ENCODE data around the gene TECTA. TPM values are rescaled to one million over a fixed set of nuclear protein-coding genes. Genes with fewer than 3 reads are reported as not detected.

TECTA gene
- polyA plus RNA-seq, 1 donor from 2014 or later = 3.3 TPM

DNA sequence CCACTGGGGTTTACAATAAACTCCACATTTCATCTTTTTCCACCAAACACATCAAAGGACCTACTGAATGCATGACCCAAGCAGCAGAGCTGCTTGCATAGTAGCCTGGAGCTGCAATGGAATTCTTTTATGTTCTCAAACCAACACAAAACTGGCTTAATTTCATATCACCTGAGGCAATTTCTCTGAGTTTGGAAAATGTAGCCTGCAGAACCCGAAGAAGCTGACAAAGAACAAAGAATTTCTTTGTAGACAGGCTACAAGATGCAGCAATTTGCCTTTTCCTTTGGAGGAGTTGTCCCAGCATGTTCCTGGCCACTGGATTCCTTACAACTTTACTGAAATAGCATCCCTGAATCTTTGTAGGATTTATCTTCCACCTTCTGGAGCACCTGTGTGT is 5.5 kb upstream of the TECTA start:
- Histone ChIP-seq H3K36me3 (ENCODE audit: insufficient read depth, low read length) (no peaks in the 10 kb centered on the region), H3K27ac (ENCODE audit: low read length) (no peak overlapping the region), H3K9ac (ENCODE audit: low read length) (no peak overlapping the region), H3K9me2 (ENCODE audit: insufficient read depth, low read length) (no peaks in the 10 kb centered on the region), H3K4me3 (ENCODE audit: low read length) (no peak overlapping the region), H3K4me2 (ENCODE audit: low read length) (no peak overlapping the region), H4K20me1 (ENCODE audit: insufficient read depth) (no peaks in the 10 kb centered on the region), H3K9me3 (ENCODE audit: low read length) (no peaks in the 10 kb centered on the region), H3K27me3 (ENCODE audit: insufficient read depth, low read depth, low read length) (no peaks in the 10 kb centered on the region), H3K79me2 (replicated peaks; ENCODE audit: insufficient read depth, low read length) (no peaks in the 10 kb centered on the region), H3F3A (ENCODE audit: insufficient read depth, low read length, poor library complexity, severe bottlenecking) (no peaks in the 10 kb centered on the region), H2AFZ (ENCODE audit: low read depth, low read length) (no peak overlapping the region)
- TF ChIP-seq EP300 (conservative IDR thresholded peaks at IDR 0.05; ENCODE audit: poor library complexity, severe bottlenecking) (no peak), RAD21 (conservative IDR thresholded peaks at IDR 0.05) (no peak), MXI1 (conservative IDR thresholded peaks at IDR 0.05; ENCODE audit: poor library complexity, severe bottlenecking) (no peak), POLR2AphosphoS5 (IDR thresholded peaks at IDR 0.05) (no peak), SMC3 (conservative IDR thresholded peaks at IDR 0.05; ENCODE audit: poor library complexity) (no peak)

DNA sequence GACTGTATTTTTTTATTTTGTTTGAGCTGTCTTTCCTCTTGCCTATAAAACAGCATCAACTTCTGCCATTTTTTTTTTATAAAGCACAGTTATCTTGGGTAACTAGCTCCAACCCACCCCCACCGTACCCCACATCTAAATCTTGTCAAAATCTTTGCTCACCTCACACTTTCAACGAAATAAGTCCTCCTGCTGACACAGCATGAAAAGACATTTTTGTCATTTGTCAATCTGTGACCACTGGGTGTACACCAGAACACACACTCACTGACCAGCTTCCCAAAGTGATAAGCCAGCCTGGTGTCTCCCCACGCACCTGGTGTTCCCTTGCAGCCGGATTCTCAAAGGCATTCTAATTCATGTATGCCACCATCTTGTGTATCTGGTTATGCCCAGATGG is 1.7 kb upstream of the TECTA start:
- Histone ChIP-seq H3K9ac (ENCODE audit: low read length) (no peak overlapping the region), H4K20me1 (ENCODE audit: insufficient read depth) (no peaks in the 10 kb centered on the region), H3K36me3 (ENCODE audit: insufficient read depth, low read length) (no peaks in the 10 kb centered on the region), H2AFZ (ENCODE audit: low read depth, low read length) (no peak overlapping the region), H3K4me2 (ENCODE audit: low read length) (no peak overlapping the region), H3K79me2 (replicated peaks; ENCODE audit: insufficient read depth, low read length) (no peaks in the 10 kb centered on the region), H3K9me2 (ENCODE audit: insufficient read depth, low read length) (no peaks in the 10 kb centered on the region), H3F3A (ENCODE audit: insufficient read depth, low read length, poor library complexity, severe bottlenecking) (no peaks in the 10 kb centered on the region), H3K27ac (ENCODE audit: low read length) (no peak overlapping the region), H3K27me3 (ENCODE audit: insufficient read depth, low read depth, low read length) (no peaks in the 10 kb centered on the region), H3K9me3 (ENCODE audit: low read length) (no peaks in the 10 kb centered on the region), H3K4me3 (ENCODE audit: low read length) (no peak overlapping the region)
- no peak for TF ChIP-seq REST (IDR thresholded peaks at IDR 0.05; ENCODE audit: borderline replicate concordance)
- no peak for TF ChIP-seq EZH2 (IDR thresholded peaks at IDR 0.05; ENCODE audit: borderline replicate concordance, insufficient read depth, low read length, poor library complexity, severe bottlenecking)
- TF ChIP-seq CTCF (IDR thresholded peaks at IDR 0.05; ENCODE audit: poor library complexity, severe bottlenecking) = no peak
- no peak for TF ChIP-seq TAF1 (IDR thresholded peaks at IDR 0.05; ENCODE audit: low read depth)
- no peak for TF ChIP-seq EP300 (conservative IDR thresholded peaks at IDR 0.05; ENCODE audit: poor library complexity, severe bottlenecking)
- TF ChIP-seq SMC3 (conservative IDR thresholded peaks at IDR 0.05; ENCODE audit: poor library complexity) = no peak
- no peak for TF ChIP-seq RAD21 (conservative IDR thresholded peaks at IDR 0.05)
- TF ChIP-seq MXI1 (conservative IDR thresholded peaks at IDR 0.05; ENCODE audit: poor library complexity, severe bottlenecking) = no peak
- TF ChIP-seq POLR2AphosphoS5 (IDR thresholded peaks at IDR 0.05) = no peak
